Left renal pelvis (tissue), 4 donors: ENCODE measurements around the gene ATP6V0E1. TPM values are rescaled to one million over a fixed set of nuclear protein-coding genes. Genes with fewer than 3 reads are reported as not detected.

ENCODE experiments used
- DNase-seq, 4 donors: peaks; one replicate each; pipeline ENCODE4 v3.0.0-alpha.2; 2013; ENCODE audit warnings: low read depth in 4 of 4, low spot score in 3 of 4
- polyA plus RNA-seq, 4 donors: library from polyadenylated mRNA; unstranded; fragments of 120-200 nt; gene quantifications; one replicate each; pipeline ENCODE4 v1.2.1, GENCODE V29; 2013; ENCODE audit not compliant: insufficient read length in 4 of 4

Gene ATP6V0E1
- polyA plus RNA-seq = 100 to 1,000 TPM; 162 to 251 (median 214) TPM

DNA sequence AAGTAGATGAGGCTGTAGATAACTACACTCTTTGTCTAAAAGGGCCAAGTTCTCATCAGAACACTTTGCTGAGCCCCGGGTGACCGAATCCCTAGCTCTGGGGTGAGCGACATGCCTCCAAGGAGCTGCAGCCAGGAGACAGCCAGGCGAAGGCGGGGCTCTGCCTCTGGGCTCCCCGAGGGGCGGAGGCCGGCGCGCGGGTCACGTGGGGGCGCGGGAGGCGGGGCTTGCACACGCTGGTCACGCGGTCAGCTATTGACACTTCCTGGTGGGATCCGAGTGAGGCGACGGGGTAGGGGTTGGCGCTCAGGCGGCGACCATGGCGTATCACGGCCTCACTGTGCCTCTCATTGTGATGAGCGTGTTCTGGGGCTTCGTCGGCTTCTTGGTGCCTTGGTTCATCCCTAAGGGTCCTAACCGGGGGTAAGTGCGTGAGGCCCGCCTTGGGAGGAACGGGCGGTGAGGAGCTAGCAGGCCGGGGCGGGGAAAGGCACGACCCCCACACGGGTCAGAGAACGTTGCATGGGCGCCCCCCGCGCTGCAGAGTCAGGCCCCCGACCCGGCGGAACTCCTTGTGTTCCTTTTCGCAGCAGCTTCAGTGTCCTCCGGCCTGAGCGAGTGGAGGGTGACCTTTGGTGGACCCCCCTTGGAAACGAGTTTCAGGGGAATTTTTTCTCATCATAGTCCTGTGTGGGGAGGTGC is at the start of gene ATP6V0E1:
Gene ATP6V0E1 (plus strand): TSS at position 230 of the 702 bp plus-strand sequence. CDS start 90 bp downstream, at position 320.
- DNase-seq = peak; percentile 78 to 85 (median 81)

DNA sequence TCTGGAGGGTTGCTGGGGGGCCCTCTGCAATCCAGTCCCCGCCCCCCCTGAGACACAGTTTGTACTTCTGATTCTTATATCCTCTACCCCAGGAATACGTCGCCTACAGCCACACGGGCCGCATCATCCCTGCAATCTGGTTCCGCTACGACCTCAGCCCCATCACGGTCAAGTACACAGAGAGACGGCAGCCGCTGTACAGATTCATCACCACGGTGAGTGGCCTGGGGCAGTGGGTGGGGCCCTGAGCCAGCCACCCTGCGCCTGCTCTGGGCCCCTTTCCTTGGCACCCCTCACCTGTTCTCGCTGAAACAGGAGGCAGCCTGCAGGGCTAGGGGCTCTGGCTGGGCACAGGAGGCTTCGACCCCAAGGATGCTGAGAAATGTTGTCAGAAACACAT is 48.5 kb upstream of the ATP6V0E1 start:
- no peak for DNase-seq

DNA sequence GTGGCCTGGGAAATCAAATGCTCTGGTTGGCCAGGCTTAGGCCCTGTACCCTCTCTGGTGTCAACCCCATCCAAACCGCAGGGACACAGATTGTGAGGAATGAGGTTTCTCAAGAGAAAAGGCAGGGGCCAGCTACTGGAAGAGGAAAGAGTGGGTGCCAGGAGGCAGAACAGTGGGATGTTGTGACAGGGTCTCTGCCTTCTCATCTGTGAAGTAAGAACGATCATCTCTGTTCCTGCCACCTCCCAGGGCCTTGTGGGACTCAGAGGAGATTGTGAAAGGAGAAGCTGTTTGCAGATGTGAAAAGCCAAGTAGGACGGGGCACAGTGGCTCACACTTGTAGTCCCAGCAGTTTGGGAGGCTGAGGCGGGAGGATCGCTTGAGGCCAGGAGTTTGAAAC is 47.2 kb upstream of the ATP6V0E1 start:
- no peak for DNase-seq

DNA sequence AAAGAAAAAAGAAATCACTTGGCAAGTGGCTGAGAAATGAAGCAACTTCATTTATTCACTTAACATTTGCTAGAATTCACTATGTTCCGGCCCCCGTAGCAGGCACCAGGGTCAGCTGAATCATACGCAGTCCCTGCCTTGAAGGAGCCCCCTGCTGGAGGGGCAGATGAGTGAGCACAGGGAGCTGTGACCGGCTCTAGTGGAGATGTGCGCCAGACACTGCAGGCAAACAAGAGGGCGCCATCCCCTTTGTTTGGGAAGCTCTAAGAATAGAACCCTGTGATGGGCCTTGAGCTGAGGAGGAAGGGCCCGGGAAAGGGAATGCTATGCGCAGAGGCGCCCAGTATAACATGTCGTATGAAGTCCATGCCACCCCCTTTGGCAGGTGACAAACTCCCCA is 44.5 kb upstream of the ATP6V0E1 start:
- no peak for DNase-seq

DNA sequence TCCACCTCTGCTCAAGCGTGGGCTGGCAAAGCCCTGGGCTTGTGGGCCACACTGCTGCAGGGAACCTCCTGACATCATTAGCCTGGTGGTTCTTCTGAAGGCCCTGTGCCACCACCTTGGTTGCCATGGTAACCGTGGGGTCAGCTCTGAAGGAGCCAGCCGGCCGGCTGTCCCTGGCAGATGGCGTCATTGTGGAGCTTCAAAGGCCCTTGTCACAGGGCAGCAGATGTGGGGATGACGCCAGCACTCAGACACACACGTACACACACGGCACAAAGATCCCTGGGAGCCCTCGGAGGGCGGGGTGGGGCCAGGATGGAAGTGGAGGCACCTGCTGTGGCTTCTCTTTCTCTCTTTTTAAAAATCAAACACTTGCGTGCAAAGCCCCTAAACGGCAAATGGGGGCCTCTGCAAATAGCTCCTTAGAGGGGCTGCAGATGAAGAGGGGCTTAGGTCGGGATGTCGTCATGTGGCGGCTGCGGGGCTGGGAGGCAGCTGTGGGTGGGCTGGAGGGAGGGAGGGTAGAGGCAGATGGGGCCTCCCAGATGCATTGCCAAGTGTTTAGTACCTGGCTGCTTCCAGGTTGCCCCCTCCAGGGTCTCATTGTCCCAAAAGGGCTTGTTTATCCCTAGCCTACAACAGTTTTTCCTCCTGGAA is 43.8 kb upstream of the ATP6V0E1 start:
- no peak for DNase-seq

DNA sequence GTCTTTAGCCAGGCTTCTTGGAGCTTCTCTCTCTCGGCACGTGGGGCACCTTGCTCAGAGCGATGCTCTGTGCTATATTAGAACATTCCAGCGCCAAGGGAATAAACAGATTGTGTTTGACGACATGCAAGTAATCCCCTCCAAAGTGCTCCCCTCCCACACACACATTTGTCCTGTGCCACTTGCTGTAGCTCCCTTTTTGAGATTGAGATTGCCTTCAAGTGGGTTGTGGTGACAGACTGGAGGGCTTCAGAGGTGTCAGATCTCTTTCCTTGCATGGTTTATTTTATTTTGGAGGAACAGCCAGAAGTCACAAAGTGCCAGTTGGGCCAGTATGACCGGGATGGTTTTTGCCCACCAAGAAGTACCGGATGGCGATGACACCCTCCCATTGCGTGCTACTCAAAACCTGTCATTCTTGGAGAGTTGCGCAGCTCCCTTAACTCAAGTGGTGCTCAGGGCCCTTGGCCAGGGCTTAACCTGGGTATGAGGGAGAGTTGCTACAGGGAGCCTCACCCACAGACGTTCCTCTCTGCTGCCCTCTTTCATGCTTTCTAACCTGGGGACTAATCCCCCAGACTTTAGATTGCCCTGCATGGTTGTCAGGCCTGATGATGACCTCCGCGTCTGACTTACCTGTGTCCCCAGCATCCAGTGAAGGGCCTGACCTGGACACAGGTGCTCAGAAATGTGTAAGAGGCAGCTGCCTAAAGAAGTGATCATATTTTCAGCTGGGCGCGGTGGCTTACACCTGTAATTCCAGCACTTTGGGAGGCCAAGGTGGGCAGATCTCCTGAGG is 43.1 kb upstream of the ATP6V0E1 start:
- no peak for DNase-seq

DNA sequence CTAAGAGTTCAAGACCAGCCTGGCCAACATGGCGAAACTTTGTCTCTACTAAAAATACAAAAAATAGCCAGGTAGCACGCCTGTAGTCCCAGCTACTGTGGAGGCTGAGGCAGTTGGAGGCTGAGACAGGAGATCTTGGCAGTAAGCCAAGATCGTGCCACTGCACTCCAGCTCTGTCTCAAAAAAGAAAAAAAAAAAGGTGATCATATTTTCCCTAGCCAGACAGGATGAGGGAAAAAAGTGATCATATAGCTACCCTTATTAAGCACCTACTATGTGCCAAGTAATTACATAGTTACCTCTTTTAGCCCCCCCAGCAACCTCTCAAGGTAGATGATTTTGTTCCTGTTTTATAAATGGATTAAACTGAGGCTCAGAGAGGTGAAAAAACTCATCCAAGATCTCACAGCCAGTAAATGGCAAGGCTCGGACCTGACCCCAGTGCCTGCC is 42.5 kb upstream of the ATP6V0E1 start:
- no peak for DNase-seq

DNA sequence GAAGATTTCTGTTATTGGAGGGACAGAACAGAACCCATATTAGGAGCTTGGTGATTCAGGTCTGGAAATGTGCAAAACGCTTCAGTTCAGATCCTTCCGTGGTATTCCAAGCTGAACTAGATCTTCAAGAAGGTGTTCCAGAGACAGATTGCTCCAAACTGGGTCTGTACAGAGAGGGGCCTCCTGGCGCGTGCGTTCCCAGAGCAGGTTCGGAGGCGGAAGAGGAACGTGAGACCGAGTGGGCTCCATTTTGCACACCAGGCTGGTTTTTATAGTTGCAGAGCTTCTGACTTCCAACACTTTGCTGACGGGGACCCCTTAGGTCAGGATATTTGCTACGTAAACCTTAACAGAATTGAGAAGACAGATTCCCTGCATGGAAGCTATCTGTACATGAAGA is 41.0 kb upstream of the ATP6V0E1 start:
- no peak for DNase-seq

DNA sequence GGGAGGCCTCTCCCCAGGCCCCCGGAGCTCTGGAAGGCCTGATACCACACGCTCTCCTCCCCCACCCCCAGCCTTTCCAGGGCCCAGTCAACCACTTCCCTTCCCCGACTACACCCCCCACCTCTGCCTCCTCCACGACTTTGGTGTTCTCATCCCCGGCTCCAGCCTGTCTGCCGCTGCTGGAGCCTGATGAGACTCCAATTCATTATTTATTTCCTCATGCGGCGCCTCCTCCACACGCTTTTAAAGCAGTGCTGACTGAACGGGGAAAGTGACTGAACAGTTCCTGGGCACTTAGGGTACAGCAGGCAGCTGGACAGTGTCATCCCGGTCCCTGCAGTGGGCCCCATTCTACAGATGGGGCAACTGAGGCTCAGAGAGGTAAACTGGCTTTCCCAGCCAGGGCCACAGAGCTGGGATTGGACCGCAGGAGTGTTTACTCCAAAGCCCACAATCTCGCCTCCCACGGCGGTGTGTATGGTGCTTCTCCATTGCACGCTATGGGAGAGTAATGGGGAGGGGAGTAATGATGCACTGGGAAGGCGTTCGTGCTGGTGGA is 40.2 kb upstream of the ATP6V0E1 start:
- DNase-seq = peak in 3 of 4 donors; percentile 55 to 62 (median 62)

DNA sequence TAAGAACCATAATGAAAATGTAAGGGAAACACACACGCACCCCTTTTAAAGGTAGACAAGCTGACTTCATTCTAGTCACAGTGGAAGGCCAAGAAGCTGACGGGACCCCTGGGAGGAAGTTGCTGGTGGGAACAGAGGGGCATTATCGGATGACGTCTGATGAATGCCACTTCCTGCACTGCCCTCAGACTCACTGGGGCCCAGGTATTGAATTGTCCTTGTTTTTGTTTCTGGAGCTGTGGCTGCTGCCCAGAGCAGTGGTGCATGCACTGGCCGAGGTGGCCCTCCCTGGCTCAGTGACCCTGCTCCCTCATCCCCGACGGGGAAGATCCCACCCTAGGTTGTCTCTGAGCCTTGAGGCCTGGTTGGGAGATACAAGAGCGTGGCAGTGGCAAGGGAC is 39.7 kb upstream of the ATP6V0E1 start:
- DNase-seq = no peak

DNA sequence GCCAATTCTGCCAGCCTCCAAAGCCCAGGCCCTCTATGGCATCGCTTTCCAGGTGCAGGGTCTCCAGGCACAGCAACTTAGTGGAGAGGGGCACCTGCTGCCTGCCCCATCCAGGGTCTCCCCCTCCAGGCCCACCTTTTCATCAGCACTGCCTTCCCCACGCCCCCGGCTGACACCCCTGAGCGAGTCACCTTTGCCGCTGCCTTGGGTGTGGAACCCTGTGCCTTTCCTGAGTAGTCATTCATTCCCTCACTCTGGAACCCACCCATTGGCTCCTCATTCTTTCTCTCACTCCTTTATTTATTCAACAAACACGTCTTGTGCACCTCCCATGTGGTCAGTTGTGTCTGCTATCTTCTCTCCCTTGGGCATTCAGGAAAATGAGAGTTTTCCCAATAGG is 38.8 kb upstream of the ATP6V0E1 start:
- no peak for DNase-seq

DNA sequence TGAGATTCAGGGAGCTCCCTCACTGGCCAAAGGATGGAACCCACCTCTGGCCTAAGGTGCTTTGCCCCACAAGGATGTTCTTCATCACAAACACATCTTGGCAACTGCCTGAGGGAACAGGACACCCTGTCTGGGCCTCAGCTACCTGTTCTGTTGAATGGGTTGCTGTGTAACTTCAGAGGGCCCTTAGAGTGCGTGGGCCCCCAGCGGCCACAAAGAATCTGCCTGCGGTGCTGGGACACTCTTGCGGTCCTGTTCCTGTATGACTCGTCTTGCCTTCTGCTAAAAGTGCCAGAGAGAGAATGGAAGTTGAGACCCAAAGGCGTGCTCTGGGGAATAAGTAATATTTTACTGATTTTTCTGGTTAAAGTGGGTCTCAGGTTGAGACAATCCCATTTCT is 38.4 kb upstream of the ATP6V0E1 start:
- DNase-seq = no peak

DNA sequence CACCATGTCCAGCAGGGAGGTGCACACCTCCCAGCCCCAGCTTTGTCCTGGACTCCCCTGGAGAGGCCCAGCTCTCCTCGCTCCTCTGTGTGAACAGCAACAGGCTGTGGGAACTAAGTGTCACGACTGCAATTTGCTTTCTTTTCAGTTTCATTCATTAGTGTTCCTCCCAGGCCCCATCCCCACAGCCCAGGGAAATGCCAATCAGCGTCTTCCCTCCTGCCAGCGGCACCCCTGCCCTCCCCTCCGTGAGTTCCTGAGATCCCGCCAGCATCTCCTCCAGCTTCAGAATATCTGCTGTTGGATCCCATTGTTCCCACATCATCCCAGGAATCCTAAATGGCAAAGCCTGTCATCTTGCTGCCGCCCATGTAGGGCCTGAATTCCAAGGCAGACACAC is 37.4 kb upstream of the ATP6V0E1 start:
- DNase-seq = no peak

DNA sequence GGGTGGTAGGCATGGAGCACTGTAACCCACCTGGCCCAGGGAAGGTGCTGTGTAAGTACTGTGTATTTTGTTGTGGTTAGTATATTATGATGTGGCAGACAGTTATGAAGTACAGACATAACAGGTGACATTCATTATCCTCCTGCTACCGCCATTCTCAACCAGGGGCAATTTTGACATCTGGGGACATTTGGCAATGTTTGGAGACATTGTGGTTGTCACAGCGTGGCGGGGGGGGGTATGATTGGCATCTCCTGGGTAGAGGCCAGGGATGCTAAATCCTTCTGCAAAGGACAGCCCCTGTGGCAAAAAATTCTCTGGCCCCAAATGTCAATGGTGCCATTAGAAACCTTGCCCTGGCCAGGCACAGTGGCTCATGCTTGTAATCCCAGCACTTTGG is 34.1 kb upstream of the ATP6V0E1 start:
- DNase-seq = no peak

DNA sequence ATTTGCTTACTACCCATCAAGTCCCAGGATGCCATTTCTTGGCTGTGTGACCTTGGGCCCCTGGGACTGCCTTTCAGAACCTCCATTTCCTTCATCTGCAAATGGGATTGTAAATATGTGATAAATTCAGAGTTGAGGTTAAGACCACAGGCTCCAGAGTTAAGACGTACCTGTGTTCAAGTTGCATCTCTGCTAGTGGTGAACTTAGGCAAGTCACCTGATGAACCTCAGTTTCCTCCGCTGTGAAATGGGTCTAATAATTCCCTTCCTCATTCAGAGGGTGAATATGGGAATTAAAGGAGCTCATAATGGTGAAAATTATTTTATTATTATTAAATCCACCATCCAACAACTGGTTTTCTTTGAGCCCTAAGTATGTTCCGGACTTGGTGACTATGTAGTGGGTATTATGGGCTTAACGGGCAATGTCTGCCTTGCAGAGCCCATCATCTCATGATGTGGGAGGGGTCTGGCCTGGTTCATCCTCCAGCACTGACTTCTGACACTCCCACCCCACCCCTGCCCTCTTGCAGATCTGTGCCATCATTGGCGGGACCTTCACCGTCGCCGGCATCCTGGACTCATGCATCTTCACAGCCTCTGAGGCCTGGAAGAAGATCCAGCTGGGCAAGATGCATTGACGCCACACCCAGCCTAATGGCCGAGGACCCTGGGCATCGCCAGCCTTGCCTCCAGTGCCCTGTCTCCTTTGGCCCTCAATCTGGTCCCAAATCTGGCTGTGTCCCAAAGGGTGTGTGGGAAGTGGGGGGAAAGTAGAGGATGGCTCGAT is 33.2 kb upstream of the ATP6V0E1 start:
- DNase-seq = no peak

DNA sequence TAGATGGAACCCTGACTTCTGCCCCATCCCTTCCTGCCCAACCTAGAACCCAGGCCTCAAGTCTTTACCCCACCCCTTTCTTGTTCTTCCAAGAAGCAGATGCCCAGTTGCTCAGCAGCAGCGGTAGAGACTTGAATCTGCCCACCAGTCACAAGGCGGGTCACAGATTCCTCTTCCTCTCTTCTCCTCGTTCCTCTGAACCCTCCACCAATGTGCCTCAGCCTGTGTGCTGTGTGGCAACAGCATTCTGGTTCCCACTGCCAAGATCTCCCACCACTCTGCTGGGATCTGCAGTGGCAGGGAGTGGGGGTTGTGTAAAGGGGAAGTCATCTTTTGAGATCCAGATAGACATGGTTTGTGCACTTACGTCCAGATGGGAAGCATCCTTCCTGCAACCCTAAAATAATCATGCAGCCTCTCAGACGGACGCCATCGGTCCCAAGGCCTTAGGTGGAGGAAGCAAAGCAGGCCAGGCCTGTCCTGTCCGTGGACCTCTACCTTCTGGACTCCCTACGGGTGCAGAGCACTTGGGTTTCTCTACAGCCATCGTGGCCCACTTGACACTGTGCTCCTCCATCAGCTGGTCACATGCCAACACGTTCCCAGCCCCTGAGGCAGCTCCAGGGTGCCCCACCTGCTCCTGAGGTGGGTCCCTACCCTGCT is 32.1 kb upstream of the ATP6V0E1 start:
- no peak for DNase-seq

DNA sequence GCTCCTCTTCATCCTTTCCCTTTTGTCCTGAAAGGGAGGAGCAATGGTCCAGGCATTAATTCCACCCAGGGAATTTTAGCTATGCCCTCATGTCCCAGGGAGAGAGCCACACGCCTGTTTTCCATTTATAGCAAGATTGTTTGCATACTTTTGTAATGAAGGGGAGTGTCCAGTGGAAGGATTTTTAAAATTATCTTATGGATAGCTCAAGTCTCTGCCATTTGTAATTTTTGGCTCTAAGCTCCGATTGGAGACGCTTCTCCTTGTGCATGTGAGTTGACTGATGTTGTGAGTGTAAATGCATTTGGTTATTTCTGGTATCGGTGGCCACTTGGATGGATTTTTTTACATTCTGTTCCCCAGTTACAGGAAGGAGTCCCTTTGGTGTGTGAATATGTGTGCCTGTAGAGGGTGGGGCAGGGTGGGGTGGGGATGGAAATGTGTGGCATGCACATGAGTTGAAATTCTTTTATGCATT is 31.5 kb upstream of the ATP6V0E1 start:
- no peak for DNase-seq

DNA sequence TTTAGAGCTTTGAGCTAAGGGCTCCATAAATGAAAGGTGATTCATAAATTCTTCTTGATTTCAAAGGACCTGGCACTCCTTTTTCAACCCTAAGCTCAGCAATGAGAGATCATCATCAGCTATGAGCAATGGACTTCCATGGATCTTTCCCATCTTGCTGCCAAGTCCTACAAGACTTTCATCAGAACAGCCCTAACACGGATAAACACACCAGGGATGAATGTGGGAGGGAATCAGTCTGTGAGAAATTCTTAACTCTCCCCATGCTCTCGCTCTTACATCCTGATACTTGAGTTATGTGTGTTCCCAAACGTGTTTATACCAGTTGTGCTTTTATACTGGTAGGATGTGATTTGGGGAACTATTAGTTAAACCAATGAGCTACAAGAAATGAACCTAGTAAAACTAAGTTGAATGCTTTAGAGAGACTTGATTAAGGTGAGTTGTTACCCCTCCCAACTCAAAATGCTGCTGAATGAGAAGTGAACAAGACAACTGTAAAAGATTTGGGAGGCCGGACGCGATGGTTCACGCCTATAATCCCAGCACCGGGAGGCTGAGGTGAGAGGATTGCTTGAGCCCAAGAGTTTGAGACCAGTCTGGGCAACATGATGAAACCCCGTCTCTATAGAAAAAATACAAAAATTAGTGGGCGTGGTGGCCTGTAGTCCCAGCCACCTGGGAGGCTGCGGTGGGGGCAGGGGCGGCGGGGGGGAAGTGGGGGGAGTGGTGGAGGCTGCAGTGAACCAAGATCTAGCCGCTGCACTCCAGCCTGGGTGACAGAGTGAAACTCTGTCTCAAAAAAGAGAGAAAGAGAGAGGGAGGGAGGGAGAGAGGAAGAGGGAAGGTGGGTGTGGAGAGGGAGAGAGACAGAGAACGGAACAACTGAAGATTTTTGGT is 29.5 kb upstream of the ATP6V0E1 start:
- DNase-seq = no peak

DNA sequence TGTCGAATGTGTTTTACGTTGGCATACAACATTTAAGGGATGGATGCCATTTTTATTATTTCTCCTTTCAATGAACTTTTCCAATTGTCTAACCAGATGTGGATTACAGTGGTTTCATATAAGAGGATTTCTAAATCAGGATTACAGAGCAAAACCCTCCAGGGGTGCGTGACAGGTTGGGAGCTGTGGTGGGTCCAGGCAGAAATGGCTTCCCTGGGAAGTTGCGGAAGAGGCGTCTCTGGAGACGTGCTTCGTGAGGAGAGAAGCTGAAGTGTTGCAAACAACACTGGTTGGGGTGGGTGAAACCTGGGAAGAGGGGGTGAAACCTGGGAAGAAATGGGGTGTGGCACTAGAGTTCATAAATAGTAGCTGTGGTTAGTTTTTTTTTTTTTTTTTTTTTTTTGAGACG is 28.8 kb upstream of the ATP6V0E1 start:
- DNase-seq = no peak
